GM12892 (cell line): ENCODE measurements around the gene LNP1.

Source experiments
- POLR2A ChIP-seq: IDR thresholded peaks from 2 replicates; pipeline ENCODE4 v1.6.1; 2011; ENCODE audit warnings: low read depth, low read length, control low read depth
- POLR2AphosphoS5 ChIP-seq: IDR thresholded peaks from 2 replicates; pipeline ENCODE4 v1.6.1; 2011; ENCODE audit warnings: low read depth, low read length, control low read depth
- TAF1 ChIP-seq: IDR thresholded peaks from 2 replicates; pipeline ENCODE4 v1.6.1; 2011; ENCODE audit warnings: low read depth, mild to moderate bottlenecking, control low read depth, low read length, borderline replicate concordance

DNA sequence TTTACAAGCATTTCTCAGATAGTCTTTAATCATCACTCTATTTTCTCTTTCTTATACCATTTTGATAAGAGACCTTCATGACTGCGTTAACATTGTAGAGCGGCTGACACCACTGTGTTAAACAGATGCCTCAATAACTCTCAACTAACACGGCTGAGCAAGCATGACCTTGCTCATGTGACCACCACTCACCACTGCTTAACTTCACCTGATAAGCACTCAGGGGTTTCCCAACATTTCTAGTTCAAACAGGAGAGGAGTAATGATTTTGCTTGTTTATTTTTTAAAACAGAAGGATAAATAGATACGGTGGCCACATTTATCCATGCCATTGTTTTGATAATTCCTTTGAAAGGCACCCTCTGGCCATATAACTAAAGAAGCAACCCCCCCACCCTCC lies 53.3 kb downstream of the LNP1 start:
- TF ChIP-seq POLR2A (no peak), TAF1 (no peak), POLR2AphosphoS5 (no peak)
